A549 (cell line): ENCODE measurements around the gene ARL4A. TPM values are rescaled to one million over a fixed set of nuclear protein-coding genes. Genes with fewer than 3 reads are reported as not detected.

Source experiments
- ATAC-seq, 2 experiments: fragments of 200-7000 bp in 1 of 2; fragments of >200 bp in 1 of 2; cut with Nextera tagmentation in 1 of 2; cut with Tn5 transposase in 1 of 2; 3 replicates each; pipeline versions ENCODE4 v1.8.0 to v1.9.1; 2018 to 2020; ENCODE audit warnings: mild to moderate bottlenecking in 1 of 2, moderate library complexity in 1 of 2
- CTCF ChIA-PET: fragments of 300-600 bp; sonication (Branson Sonifier 250); formaldehyde crosslinking; extraction: SDS; loops from one replicate; lab custom pipeline; 2021; ENCODE audit warnings: antibody characterized with exemption, inconsistent platforms; lab: Yijun Ruan, JAX
- POLR2A ChIA-PET: fragments of 350-600 bp; formaldehyde crosslinking; extraction: SDS; loops from one replicate; lab custom pipeline; 2021; ENCODE audit warnings: antibody characterized with exemption, inconsistent platforms; lab: Yijun Ruan, JAX
- DNase-seq, 2 experiments: peaks; one replicate each; pipeline versions ENCODE4 v3.0.0 to v3.0.0-alpha.2; 2011 to 2016; ENCODE audit warnings: low read depth in 1 of 2, low spot score in 1 of 2
- FAIRE-seq: peaks from 2 replicates; lab custom pipeline; 2011; peaks lifted over from hg19 to GRCh38; lab: Jason Lieb, UNC
- H3K27ac ChIP-seq, 2 experiments: fragments of >200 bp; sonication (Bioruptor Twin); formaldehyde crosslinking; 3 replicates each; pipeline ENCODE4 v1.5.1; 2016 to 2017
- H3K4me1 ChIP-seq: fragments of >200 bp; sonication (Bioruptor Twin); formaldehyde crosslinking; 3 replicates; pipeline ENCODE4 v1.6.1; 2016
- H3K4me2 ChIP-seq: fragments of >200 bp; sonication (Bioruptor Twin); formaldehyde crosslinking; 3 replicates; pipeline ENCODE4 v1.6.1; 2016
- H3K4me3 ChIP-seq: fragments of >200 bp; sonication (Bioruptor Twin); formaldehyde crosslinking; 3 replicates; pipeline ENCODE4 v1.5.1; 2016
- H3K9me3 ChIP-seq: fragments of >200 bp; sonication (Bioruptor Twin); formaldehyde crosslinking; 3 replicates; pipeline ENCODE4 v1.6.1; 2016
- BHLHE40 ChIP-seq: IDR thresholded peaks from 2 replicates; pipeline ENCODE4 v1.6.1; 2012; ENCODE audit warnings: low read depth, low read length, inconsistent platforms
- FOSL2 ChIP-seq, 2 experiments: fragments of 450-650 bp in 1 of 2; fragments of >200 bp in 1 of 2; sonication (Bioruptor Twin) in 1 of 2; formaldehyde crosslinking; IDR thresholded peaks; 2 replicates each; pipeline versions ENCODE4 v1.5.0 to v1.6.1; 2016 to 2020; ENCODE audit warnings: mild to moderate bottlenecking in 1 of 2, moderate library complexity in 1 of 2
- GATA3 ChIP-seq: IDR thresholded peaks from 2 replicates; pipeline ENCODE4 v1.6.1; 2012; ENCODE audit warnings: borderline replicate concordance
- MAFK ChIP-seq: fragments of 450-650 bp; IDR thresholded peaks from 2 replicates; pipeline ENCODE4 v1.6.1; 2014; ENCODE audit not compliant: partially characterized antibody
- WGBS: methylation state at CpG from one replicate; pipeline ENCODE4 v1.1.6; 2017; ENCODE audit errors: missing lambda C conversion rate; 5-methylcytosine and 5-hydroxymethylcytosine counted together
- polyA plus RNA-seq, 4 experiments: library from polyadenylated mRNA; depleted of rRNA in 3 of 4; stranded (reverse); fragments of >200 nt; fragmentation: RNase III in 1 of 4; extraction: RNeasy Plus Mini Kit Qiagen cat#74134 plus additional on column Dnase treatment in 1 of 4; gene quantifications; 2 replicates in 3 of 4; 3 replicates in 1 of 4; pipeline ENCODE4 v1.2.3, GENCODE V29; 2011 to 2017
- small RNA-seq, 6 experiments: library from RNA; depleted of rRNA; stranded (forward); fragments of <200 nt; gene quantifications; one replicate each; pipeline ENCODE3, GENCODE V24; 2012

The ARL4A gene
- polyA plus RNA-seq, 2 of the 4 experiments (the other 2 are of a cell fraction) = 51.9 to 76.1 TPM

DNA sequence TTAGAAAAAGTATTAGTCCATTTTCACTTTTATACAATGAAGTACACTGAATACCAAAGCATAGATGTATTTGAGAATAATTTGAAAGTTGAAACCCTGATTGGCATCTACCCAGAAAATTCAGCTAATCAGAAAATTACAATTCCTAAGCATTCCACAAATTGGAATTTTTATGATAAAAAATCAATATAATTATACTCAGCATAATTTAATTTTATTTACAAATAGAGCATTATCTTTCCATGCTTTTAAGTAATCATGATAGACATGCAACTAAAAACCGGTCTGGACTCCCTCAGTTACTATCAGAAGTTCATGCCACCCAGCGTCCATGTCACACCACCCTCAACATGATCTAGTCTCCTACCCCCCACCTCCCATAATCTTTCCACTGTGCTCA is 50.4 kb downstream of the ARL4A start:
- ATAC-seq (no peak), FAIRE-seq (no peak), DNase-seq (no peak)
- H3K4me3 ChIP-seq = no peak overlapping the region
- H3K4me1 ChIP-seq = peaks cover 16% of the 10 kb centered on the region
- TF ChIP-seq FOSL2 (IDR thresholded peaks at IDR 0.05) (no peak), FOSL2 (CRISPR knock-in tag; IDR thresholded peaks at IDR 0.05) (no peak), GATA3 (no peak)
- WGBS = 88% methylated on average over 2 of the region's 2 CpGs
- no peak overlapping the region for H3K27ac ChIP-seq
- H3K9me3 ChIP-seq = no peaks in the 10 kb centered on the region
- ChIA-PET POLR2A (no interaction called here), CTCF (interaction anchor here (1.4 to 1.5 kb wide), 2 partner anchors 49 to 379 kb away, joined by 3 read pairs; no protein-coding TSS in a partner anchor)
- no peak overlapping the region for H3K4me2 ChIP-seq

DNA sequence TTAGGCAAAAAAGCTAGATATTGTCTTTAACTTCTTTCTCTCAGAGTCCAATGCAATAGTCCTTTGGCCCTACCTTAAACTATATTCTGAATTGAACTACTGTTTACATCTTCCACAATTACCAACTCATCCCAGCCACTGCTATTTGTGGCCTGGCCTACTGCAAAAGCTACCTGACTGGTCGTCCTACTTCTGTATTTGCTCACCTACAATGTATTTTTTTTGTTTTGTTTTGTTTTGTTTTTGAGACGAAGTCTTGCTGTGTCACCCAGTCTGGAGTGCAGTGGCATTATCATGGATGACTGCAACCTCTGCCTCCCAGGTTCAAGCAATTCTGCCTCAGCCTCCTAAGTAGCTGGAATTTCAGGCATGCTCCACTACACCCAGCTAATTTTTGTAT is 51.2 kb downstream of the ARL4A start:
- TF ChIP-seq MAFK (no peak), BHLHE40 (no peak)
- H3K4me2 ChIP-seq = no peak overlapping the region
- POLR2A ChIA-PET = no interaction called here
- H3K27ac ChIP-seq = no peak overlapping the region
- peaks cover 16% of the 10 kb centered on the region for H3K4me1 ChIP-seq
- WGBS = 38% methylated on average over 2 of the region's 2 CpGs
- DNase-seq (no peak), ATAC-seq (no peak), FAIRE-seq (no peak)
- H3K9me3 ChIP-seq = no peaks in the 10 kb centered on the region
- CTCF ChIA-PET = interaction anchor here (1.3 to 1.7 kb wide), 3 partner anchors 18 to 52 kb away, joined by 3 to 5 read pairs (median 4); no protein-coding TSS in a partner anchor
- H3K4me3 ChIP-seq = no peak overlapping the region

Small RNAs within 50 kb of the gene (small RNA-seq; reads per million reads assigned to genes)
- 0 reads per million in 6 experiments for gene RF00264

Other genes with a start within 250 kb of the ARL4A start
- 0.27 and 0.33 TPM in 2 replicates for gene SCIN, start 116.9 kb upstream of the ARL4A start, polyA plus RNA-seq (2011; rRNA removed)
- 0.05 to 0.12 TPM (median 0.05 TPM) in 3 replicates for gene SCIN, start 116.9 kb upstream of the ARL4A start, polyA plus RNA-seq (2017; fragmentation: RNase III; extraction: RNeasy Plus Mini Kit Qiagen cat#74134 plus additional on column Dnase treatment)